ENCODE measurements around the gene CFAP221. TPM values are rescaled to one million over a fixed set of nuclear protein-coding genes. Genes with fewer than 3 reads are reported as not detected.

Gene CFAP221
- total RNA-seq, 2 experiments from 2014 or later, result not detected

DNA sequence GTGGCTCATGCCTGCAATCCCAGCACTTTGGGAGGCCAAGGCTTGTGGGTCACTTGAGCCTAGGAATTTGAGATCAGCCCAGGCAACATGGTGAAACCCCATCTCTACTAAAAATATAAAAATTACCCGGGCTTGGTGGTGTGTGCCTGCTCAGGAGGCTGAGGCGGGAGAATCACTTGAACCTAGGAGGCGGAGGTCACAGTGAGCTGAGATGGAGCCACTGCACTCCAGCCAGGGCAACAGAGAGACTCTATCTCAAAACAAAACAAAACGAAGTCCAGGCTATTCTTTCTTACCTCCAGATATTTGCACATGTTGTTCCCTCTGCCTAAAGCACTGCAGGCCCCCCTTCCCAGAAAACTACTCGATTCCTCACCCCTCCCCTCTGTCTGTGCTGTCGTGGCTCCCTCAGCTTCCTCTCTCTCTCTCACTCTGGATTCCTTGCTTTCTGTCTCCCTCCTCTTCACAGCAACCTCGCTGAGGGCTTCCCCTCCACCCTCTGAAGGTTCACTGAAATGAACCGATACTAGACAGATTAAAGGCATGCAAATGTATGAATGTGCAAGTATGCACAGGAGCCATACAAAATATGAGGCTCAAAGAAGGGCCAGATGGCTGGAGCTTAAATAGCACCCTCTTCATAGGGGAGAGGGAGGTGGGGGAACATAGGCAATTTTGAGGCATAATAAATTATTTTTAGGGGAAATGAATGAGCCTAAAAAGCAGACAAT is 153.2 kb downstream of the CFAP221 start:
- Mint-ChIP-seq H3K27ac (no peak overlapping the region), H3K9me3 (no peaks in the 10 kb centered on the region), H3K4me1 (peaks cover 36% of the 10 kb centered on the region), H3K27me3 (no peaks in the 10 kb centered on the region), H3K36me3 (peaks cover 4% of the 10 kb centered on the region), H3K4me3 (no peak overlapping the region)
- no peak for DNase-seq

DNA sequence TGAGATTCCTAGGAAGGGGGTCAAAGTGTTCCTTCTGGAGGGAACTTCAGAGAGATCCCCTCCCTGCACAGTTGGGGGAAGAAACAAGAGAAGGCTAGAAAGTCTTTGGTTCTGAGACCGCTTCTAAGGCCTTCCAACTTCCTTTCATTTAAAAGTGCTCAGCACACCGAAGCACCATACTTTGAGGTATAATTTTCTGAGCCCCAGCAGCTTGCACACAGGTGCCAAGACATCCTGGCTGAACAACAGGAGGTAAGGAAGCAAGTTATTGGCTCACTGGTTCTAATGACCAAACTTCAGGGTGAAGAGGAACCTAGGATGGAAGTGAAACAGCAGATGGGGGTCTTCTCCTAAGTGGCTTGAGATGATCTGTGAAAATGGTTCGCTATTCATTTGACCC is 154.0 kb downstream of the CFAP221 start:
- H3K4me3 Mint-ChIP-seq, result peak overlapping the region; percentile 29
- H3K4me1 Mint-ChIP-seq, result peaks cover 36% of the 10 kb centered on the region
- no peak for DNase-seq
- peaks cover 4% of the 10 kb centered on the region for H3K36me3 Mint-ChIP-seq
- H3K27ac Mint-ChIP-seq, result no peak overlapping the region
- H3K27me3 Mint-ChIP-seq, result no peaks in the 10 kb centered on the region
- no peaks in the 10 kb centered on the region for H3K9me3 Mint-ChIP-seq

DNA sequence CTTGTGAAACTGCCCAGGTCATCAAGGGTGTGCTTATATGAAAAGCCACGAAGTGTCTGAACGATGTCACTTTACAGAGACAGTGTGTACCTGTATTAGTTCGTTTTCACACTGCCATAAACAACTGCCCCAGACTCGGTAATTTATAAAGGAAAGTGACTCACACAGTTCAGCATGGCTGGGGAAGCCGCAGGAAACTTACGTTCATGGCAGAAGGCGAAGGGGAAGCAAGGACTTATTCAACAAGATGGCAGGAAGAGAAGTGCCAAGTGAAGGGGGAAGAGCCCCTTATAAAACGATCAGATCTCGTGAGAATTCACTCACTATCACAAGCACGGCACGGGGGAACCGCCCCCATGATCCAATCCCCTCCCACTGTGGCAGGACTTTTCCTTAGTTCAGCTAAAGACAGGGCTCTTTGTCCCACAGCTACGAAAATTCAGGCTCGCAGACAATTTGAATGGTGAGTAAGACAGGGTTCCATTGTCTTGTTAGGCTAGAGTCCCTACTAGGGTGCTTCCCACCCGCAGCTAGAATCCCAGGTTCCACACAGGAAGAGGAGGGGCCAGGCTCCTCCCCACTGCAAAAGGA is 154.9 kb downstream of the CFAP221 start:
- peaks cover 36% of the 10 kb centered on the region for H3K4me1 Mint-ChIP-seq

DNA sequence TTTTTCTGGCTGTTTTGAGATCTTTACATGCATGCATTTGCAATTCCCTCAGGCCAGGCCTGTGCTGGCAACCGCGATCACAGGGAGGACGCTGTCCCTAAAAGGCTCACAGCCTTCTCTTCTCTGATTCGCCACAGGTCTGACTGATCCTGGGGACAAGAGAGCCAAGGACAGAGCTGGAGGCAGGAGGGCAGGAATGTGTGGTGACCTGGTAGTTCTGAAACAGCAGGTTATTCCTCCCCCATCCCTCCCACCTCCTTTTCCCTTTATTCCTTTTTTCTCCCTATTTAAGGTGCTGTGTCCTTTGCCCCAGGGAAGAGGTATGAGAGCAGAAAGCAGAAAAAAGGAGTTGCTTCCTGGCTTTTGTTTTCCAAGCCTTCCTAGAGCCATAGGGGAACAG is 156.6 kb downstream of the CFAP221 start:
- H3K4me3 Mint-ChIP-seq, result no peak overlapping the region
- H3K27ac Mint-ChIP-seq, result no peak overlapping the region
- peaks cover 30% of the 10 kb centered on the region for H3K4me1 Mint-ChIP-seq
- H3K36me3 Mint-ChIP-seq, result no peaks in the 10 kb centered on the region
- no peaks in the 10 kb centered on the region for H3K27me3 Mint-ChIP-seq
- peaks cover 2% of the 10 kb centered on the region for H3K9me3 Mint-ChIP-seq
- no peak for DNase-seq

More for the DNA sequence above, 154.9 kb downstream of the CFAP221 start:
- no peak for DNase-seq
- Mint-ChIP-seq H3K27ac (no peak overlapping the region), H3K4me3 (no peak overlapping the region), H3K36me3 (peaks cover under 1% of the 10 kb centered on the region), H3K9me3 (no peaks in the 10 kb centered on the region), H3K27me3 (no peaks in the 10 kb centered on the region)

DNA sequence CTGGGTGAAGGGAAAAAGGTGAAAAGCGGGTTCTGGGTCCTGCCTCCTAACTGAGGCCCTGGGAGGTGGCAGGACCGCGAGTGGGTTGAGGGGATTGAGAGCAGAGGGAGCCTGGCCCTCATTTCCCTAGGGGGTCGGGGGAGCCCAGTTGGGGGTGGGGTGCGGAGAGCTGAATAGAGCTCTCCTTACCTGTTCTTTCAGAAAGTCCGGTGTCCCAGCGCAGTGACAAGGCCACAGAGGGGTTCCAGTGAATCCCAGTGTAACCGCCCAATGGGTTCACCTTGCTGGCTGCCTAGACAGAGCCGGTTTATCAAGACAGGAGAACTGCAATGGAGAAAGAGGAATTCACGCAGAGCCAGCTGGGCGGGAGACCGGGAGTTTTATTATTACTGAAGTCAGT is 157.1 kb downstream of the CFAP221 start:
- no peak overlapping the region for H3K4me3 Mint-ChIP-seq
- DNase-seq, result no peak
- H3K9me3 Mint-ChIP-seq, result peaks cover 2% of the 10 kb centered on the region
- H3K27me3 Mint-ChIP-seq, result no peaks in the 10 kb centered on the region
- peaks cover 25% of the 10 kb centered on the region for H3K4me1 Mint-ChIP-seq
- peak overlapping the region; percentile 14 for H3K27ac Mint-ChIP-seq
- no peaks in the 10 kb centered on the region for H3K36me3 Mint-ChIP-seq

DNA sequence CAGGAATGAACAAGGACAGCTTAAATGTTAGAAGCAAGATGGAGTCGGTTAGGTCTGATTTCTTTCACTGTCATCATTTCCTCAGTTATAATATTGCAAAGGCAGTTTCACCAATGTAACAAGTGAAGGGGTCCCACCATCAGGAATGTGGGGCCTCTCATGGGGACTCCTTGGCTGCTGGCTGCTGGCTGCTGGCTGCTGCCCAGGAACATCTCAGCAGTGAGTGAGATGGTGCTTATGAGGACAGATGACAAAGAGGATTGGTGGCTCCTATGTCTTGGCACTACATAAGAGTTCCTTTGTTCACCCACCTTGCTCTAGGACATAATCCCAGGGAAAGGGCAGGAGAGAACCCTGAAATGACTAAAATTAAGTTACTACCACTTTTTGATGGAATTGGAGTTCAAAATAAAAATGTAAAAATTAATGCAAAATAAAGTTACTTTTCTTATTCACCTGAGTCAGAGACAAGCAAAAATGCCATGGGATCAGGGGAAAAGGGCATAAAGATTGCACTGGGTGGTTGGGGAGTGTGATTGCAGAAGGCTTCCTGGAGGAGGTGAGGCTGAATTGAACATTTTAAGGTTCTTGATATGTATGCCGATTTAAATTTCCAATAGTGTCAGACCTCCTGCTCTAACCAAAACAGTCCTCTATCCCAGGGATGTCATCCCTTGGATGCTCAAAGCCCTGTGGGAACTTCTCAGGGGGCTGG is 158.1 kb downstream of the CFAP221 start:
- no peak overlapping the region for H3K27ac Mint-ChIP-seq
- H3K27me3 Mint-ChIP-seq, result no peaks in the 10 kb centered on the region
- H3K36me3 Mint-ChIP-seq, result no peaks in the 10 kb centered on the region
- DNase-seq, result no peak
- H3K4me3 Mint-ChIP-seq, result no peak overlapping the region
- peaks cover 2% of the 10 kb centered on the region for H3K9me3 Mint-ChIP-seq
- H3K4me1 Mint-ChIP-seq, result peaks cover 16% of the 10 kb centered on the region

DNA sequence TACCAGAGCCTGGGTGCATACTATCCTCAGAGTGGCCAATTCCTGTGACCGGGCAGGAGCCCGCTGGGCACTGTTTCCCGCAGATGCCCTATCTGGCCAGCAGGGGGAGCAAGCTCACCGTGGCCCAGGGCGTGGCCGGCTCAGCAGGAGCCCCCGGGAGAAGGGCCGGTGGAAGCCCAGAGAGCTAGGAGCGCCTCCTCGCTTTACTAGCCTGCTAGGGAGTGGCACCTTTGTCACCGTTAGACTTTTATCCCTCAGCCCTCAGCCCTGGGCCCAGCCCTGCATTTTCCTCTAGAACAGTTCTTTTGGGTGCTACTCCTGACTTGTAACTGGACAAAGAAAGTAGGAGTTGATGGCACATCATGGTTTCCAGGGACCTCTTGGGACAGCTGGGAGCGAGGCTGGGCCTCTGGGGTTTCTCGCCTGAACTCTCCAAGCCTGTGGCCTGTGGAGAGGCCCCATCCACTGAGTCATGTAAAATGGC is 158.7 kb downstream of the CFAP221 start:
- Mint-ChIP-seq H3K36me3 (no peaks in the 10 kb centered on the region), H3K4me1 (peaks cover 11% of the 10 kb centered on the region), H3K4me3 (no peak overlapping the region), H3K9me3 (peaks cover 2% of the 10 kb centered on the region), H3K27ac (no peak overlapping the region), H3K27me3 (no peaks in the 10 kb centered on the region)
- peak; percentile 69 for DNase-seq

DNA sequence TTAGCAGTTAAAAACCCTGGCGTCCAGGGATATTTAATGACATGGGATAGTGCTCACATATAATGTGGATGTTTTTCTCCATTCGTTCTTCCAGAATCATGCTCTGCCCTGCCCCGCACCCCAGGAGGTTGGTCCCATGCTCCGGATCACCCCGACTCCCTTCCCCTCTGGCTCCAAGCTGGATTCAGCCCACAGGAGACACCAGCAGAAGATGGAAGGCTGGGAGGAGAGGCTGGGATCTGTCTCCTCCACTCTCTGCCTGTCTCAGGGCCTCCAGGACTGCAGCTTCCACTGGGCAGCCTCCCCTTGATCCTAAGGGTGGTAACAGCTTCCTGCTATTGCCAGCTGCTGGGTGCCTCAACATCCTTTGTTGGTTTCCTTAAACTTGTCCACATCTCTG is 159.3 kb downstream of the CFAP221 start:
- no peaks in the 10 kb centered on the region for H3K27me3 Mint-ChIP-seq
- no peaks in the 10 kb centered on the region for H3K36me3 Mint-ChIP-seq
- no peak overlapping the region for H3K4me3 Mint-ChIP-seq
- no peak overlapping the region for H3K27ac Mint-ChIP-seq
- no peak for DNase-seq
- peaks cover 7% of the 10 kb centered on the region for H3K4me1 Mint-ChIP-seq
- H3K9me3 Mint-ChIP-seq, result peaks cover 2% of the 10 kb centered on the region

DNA sequence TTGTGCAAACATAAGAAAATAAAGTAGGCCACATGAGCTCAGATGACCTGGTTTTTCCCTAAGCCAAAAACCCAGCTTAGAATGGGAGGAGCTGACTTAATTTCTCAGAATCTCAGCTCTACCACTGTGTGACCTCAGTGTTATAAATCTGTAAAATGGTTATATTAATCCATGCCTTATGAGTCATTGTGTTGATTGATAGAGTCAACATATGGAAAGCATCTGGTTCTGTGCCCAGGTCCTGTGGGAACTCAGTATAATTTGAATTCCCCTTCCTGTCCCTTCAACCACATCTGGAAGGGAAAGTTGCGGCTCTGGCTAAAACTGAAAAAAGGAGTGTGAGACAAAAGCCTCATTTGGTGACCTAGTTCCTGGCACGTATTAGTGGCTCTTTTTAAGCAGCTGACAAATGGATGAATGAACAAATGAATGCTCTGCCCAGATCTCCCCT is 160.4 kb downstream of the CFAP221 start:
- H3K36me3 Mint-ChIP-seq, result no peaks in the 10 kb centered on the region

DNA sequence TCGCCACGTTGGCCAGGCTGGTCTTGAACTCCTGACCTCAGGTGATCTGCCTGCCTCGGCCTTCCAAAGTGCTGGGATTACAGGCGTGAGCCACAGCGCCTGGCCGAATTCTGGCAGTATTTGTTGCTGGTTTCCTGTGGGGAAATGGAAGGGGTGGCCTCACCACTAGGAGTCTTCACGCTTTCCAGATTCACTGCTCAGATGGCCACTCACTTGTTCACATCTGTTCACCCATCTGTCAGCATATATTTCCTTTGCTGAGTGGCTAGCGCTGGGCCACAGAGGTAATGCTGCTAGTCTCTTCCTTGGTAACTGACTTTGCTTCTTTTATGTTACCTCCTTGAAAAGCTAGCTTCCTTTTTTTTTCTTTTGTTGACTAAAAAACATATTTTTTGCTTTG is 162.0 kb downstream of the CFAP221 start:
- no peak overlapping the region for H3K27ac Mint-ChIP-seq

More for the DNA sequence above, 160.4 kb downstream of the CFAP221 start:
- H3K4me1 Mint-ChIP-seq, result peaks cover 6% of the 10 kb centered on the region
- H3K4me3 Mint-ChIP-seq, result no peak overlapping the region
- H3K27ac Mint-ChIP-seq, result no peak overlapping the region
- H3K27me3 Mint-ChIP-seq, result no peaks in the 10 kb centered on the region
- H3K9me3 Mint-ChIP-seq, result peaks cover 2% of the 10 kb centered on the region
- DNase-seq, result no peak

More for the DNA sequence above, 162.0 kb downstream of the CFAP221 start:
- Mint-ChIP-seq H3K4me3 (no peak overlapping the region), H3K36me3 (no peaks in the 10 kb centered on the region), H3K4me1 (peaks cover 6% of the 10 kb centered on the region), H3K27me3 (no peaks in the 10 kb centered on the region), H3K9me3 (peaks cover 2% of the 10 kb centered on the region)
- no peak for DNase-seq

Other genes with a start within 250 kb of the CFAP221 start
- 10 to 100 TPM; 12.3 to 15.6 TPM for gene C2orf76, start 177.6 kb upstream of the CFAP221 start, total RNA-seq
- 100 to 1,000 TPM; 162 to 182 TPM for gene DBI, start 177.5 kb upstream of the CFAP221 start, total RNA-seq
- not detected for gene TMEM37, start 112.6 kb upstream of the CFAP221 start, total RNA-seq
- not detected for gene SCTR, start 20.0 kb upstream of the CFAP221 start, total RNA-seq
- gene TMEM177, start 134.8 kb downstream of the CFAP221 start, total RNA-seq, result 10 to 100 TPM; 18.1 to 20.8 TPM
- 10 to 100 TPM; 32.9 to 34.7 TPM for gene PTPN4, start 215.5 kb downstream of the CFAP221 start, total RNA-seq

Measured in activated naive CD8-positive, alpha-beta T cell treated with anti-CD3 and anti-CD28 coated beads for 36 hours (primary cell).